PC-9 (cell line): ENCODE data around the gene SBF2.

ENCODE experiments used
- EZH2 ChIP-seq: fragments of 200-600 bp; sonication (generic); IDR thresholded peaks from 2 replicates; pipeline ENCODE4 v1.8.0; 2017; ENCODE audit warnings: antibody characterized with exemption, low read depth
- TF ChIP-seq, protein P1 (sequence below): fragments of 200-600 bp; sonication (generic); conservative IDR thresholded peaks from 2 replicates; pipeline ENCODE4 v1.6.1; 2017; ENCODE audit warnings: mixed run types, antibody characterized with exemption, mild to moderate bottlenecking, moderate library complexity

GRCh38 chr11:9787260-9787659, 506.8 kb downstream of the SBF2 start:
- TF ChIP-seq, protein P1, sequence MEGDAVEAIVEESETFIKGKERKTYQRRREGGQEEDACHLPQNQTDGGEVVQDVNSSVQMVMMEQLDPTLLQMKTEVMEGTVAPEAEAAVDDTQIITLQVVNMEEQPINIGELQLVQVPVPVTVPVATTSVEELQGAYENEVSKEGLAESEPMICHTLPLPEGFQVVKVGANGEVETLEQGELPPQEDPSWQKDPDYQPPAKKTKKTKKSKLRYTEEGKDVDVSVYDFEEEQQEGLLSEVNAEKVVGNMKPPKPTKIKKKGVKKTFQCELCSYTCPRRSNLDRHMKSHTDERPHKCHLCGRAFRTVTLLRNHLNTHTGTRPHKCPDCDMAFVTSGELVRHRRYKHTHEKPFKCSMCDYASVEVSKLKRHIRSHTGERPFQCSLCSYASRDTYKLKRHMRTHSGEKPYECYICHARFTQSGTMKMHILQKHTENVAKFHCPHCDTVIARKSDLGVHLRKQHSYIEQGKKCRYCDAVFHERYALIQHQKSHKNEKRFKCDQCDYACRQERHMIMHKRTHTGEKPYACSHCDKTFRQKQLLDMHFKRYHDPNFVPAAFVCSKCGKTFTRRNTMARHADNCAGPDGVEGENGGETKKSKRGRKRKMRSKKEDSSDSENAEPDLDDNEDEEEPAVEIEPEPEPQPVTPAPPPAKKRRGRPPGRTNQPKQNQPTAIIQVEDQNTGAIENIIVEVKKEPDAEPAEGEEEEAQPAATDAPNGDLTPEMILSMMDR, result no peak
- no peak for TF ChIP-seq EZH2
